Measurements from ENCODE around the gene TP53. TPM values are rescaled to one million over a fixed set of nuclear protein-coding genes. Genes with fewer than 3 reads are reported as not detected.

TP53 gene
- polyA plus RNA-seq, 1 of the 3 experiments (the other 2 are of a cell fraction): 62.6 TPM

- Histone ChIP-seq H3K27me3 (ENCODE audit: insufficient read depth) (no peaks in the 10 kb centered on the region), H3K4me2 (no peak overlapping the region), H3K36me3 (replicated peaks in 1 of 2; ENCODE audit: control insufficient read depth in 1 of 2, insufficient read depth in 2 of 2, low read length in 1 of 2) (no peaks in the 10 kb centered on the region), H3K9me2 (no peaks in the 10 kb centered on the region), H3K4me1 (ENCODE audit: control insufficient read depth in 1 of 2, insufficient read depth in 2 of 2, low read depth in 1 of 2, low read length in 1 of 2) (no peaks in the 10 kb centered on the region), H3K9ac (no peak overlapping the region), H3K9me3 (no peaks in the 10 kb centered on the region), H3K79me2 (ENCODE audit: insufficient read depth) (no peaks in the 10 kb centered on the region), H3K27ac (ENCODE audit: low read depth in 2 of 2, low read length in 1 of 2) (no peak overlapping the region), H3F3A (replicated peaks; ENCODE audit: insufficient read depth) (no peaks in the 10 kb centered on the region), H4K20me1 (ENCODE audit: insufficient read depth) (no peaks in the 10 kb centered on the region), H3K4me3 (ENCODE audit: low read depth in 2 of 2, low read length in 1 of 2) (no peak overlapping the region), H2AFZ (ENCODE audit: low read depth) (no peak overlapping the region)
- no peak for TF ChIP-seq IRF3 (IDR thresholded peaks at IDR 0.05; ENCODE audit: low read depth, low read length)
- TF ChIP-seq EZH2phosphoT487 (IDR thresholded peaks at IDR 0.05; ENCODE audit: borderline replicate concordance, low read depth): no peak
- no peak for TF ChIP-seq SIN3A (IDR thresholded peaks at IDR 0.05; ENCODE audit: borderline replicate concordance, low read depth, low read length)
- no peak for TF ChIP-seq MAX (IDR thresholded peaks at IDR 0.05; ENCODE audit: low read depth)
- TF ChIP-seq NFIC (IDR thresholded peaks at IDR 0.05; ENCODE audit: borderline replicate concordance): no peak
- no peak for TF ChIP-seq FOXJ3 (CRISPR knock-in tag; IDR thresholded peaks at IDR 0.05)
- no peak for TF ChIP-seq TCF12 (IDR thresholded peaks at IDR 0.05)
- no peak for TF ChIP-seq CHD2 (IDR thresholded peaks at IDR 0.05; ENCODE audit: low read length, partially characterized antibody)
- no peak for TF ChIP-seq ELF1 (IDR thresholded peaks at IDR 0.05)
- TF ChIP-seq POLR2AphosphoS5 (IDR thresholded peaks at IDR 0.05; ENCODE audit: low read depth, low read length): no peak
- no peak for TF ChIP-seq TEAD4 (IDR thresholded peaks at IDR 0.05; ENCODE audit: borderline replicate concordance, insufficient read depth)
- no peak for TF ChIP-seq SMC3 (IDR thresholded peaks at IDR 0.05; ENCODE audit: low read depth, low read length)
- WGBS (ENCODE audit: low lambda C conversion rate): 46% methylated on average over 1 of the region's 1 CpG
- ChIA-PET CTCF (interaction anchor here (0.6 to 2.5 kb wide), 4 partner anchors 13 to 298 kb away, joined by 4 to 19 read pairs (median 6); no protein-coding TSS in a partner anchor), POLR2A (no interaction called here)
- DNase-seq: no peak
These were observed 42.5 kb upstream of the TP53 start for GRCh38 chr17:7729816-7730215.

DNA sequence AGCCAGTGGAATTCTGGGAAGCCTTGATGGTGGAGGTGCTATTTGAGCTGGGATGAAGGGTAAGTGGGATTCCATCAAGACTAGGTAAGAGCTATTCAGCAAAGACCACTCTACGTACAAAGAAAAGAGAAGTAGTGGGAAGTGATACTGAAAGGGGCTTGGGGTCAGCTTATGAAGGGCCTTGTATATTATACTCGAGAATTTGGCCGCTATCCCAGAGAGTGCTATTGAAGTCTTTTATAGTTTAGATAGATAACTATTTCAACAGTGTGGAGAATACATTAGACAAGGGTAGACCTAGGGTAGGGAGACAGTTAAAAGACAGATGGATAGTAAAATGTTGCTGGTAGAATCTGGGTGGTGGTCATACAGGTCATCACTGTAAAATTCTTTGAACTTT, 40.6 kb upstream of the TP53 start:
- no peaks in the 10 kb centered on the region for H3K9me2 ChIP-seq
- no peaks in the 10 kb centered on the region for H3K79me2 ChIP-seq (ENCODE audit: insufficient read depth)
- no peaks in the 10 kb centered on the region for H3F3A ChIP-seq (replicated peaks; ENCODE audit: insufficient read depth)
- 86% methylated on average over 3 of the region's 3 CpGs for WGBS (ENCODE audit: low lambda C conversion rate)
- H3K9ac ChIP-seq: no peak overlapping the region
- H3K27ac ChIP-seq (ENCODE audit: low read depth in 2 of 2, low read length in 1 of 2): no peak overlapping the region
- H3K27me3 ChIP-seq (ENCODE audit: insufficient read depth): peaks cover 7% of the 10 kb centered on the region; the same call in 1 of the 2 replicates
- TF ChIP-seq NFIC (IDR thresholded peaks at IDR 0.05; ENCODE audit: borderline replicate concordance) (no peak), EP300 (IDR thresholded peaks at IDR 0.05; ENCODE audit: borderline replicate concordance in 1 of 2, low read depth in 1 of 2, low read length in 1 of 2) (no peak), TAF1 (IDR thresholded peaks at IDR 0.05; ENCODE audit: borderline replicate concordance, low read depth, low read length) (no peak), FOXM1 (IDR thresholded peaks at IDR 0.05; ENCODE audit: low read depth) (no peak), TEAD4 (IDR thresholded peaks at IDR 0.05; ENCODE audit: borderline replicate concordance, insufficient read depth) (no peak), CHD2 (IDR thresholded peaks at IDR 0.05; ENCODE audit: low read length, partially characterized antibody) (no peak), GATA2 (CRISPR knock-in tag; IDR thresholded peaks at IDR 0.05) (no peak), MAX (IDR thresholded peaks at IDR 0.05; ENCODE audit: low read depth) (no peak), JUND (IDR thresholded peaks at IDR 0.05) (no peak), YY1 (IDR thresholded peaks at IDR 0.05; ENCODE audit: low read depth) (no peak), EZH2phosphoT487 (IDR thresholded peaks at IDR 0.05; ENCODE audit: borderline replicate concordance, low read depth) (no peak), POLR2AphosphoS5 (IDR thresholded peaks at IDR 0.05; ENCODE audit: low read depth, low read length) (no peak), RCOR1 (IDR thresholded peaks at IDR 0.05; ENCODE audit: low read length) (no peak), RFX5 (IDR thresholded peaks at IDR 0.05; ENCODE audit: low read length) (no peak)
- TF ChIP-seq, protein P1, sequence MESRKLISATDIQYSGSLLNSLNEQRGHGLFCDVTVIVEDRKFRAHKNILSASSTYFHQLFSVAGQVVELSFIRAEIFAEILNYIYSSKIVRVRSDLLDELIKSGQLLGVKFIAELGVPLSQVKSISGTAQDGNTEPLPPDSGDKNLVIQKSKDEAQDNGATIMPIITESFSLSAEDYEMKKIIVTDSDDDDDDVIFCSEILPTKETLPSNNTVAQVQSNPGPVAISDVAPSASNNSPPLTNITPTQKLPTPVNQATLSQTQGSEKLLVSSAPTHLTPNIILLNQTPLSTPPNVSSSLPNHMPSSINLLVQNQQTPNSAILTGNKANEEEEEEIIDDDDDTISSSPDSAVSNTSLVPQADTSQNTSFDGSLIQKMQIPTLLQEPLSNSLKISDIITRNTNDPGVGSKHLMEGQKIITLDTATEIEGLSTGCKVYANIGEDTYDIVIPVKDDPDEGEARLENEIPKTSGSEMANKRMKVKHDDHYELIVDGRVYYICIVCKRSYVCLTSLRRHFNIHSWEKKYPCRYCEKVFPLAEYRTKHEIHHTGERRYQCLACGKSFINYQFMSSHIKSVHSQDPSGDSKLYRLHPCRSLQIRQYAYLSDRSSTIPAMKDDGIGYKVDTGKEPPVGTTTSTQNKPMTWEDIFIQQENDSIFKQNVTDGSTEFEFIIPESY (IDR thresholded peaks at IDR 0.05; ENCODE audit: borderline replicate concordance, low read depth): no peak
- TF ChIP-seq, protein P2, sequence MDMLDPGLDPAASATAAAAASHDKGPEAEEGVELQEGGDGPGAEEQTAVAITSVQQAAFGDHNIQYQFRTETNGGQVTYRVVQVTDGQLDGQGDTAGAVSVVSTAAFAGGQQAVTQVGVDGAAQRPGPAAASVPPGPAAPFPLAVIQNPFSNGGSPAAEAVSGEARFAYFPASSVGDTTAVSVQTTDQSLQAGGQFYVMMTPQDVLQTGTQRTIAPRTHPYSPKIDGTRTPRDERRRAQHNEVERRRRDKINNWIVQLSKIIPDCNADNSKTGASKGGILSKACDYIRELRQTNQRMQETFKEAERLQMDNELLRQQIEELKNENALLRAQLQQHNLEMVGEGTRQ (IDR thresholded peaks at IDR 0.05; ENCODE audit: borderline replicate concordance, low read depth, low read length): no peak
- CTCF ChIA-PET: interaction anchor here (1.5 to 2.9 kb wide), 2 partner anchors 15 to 41 kb away, joined by 4 to 20 read pairs; partner anchors contain the start of gene TP53
- no peak overlapping the region for H3K4me2 ChIP-seq
- H3K4me3 ChIP-seq (ENCODE audit: low read depth in 2 of 2, low read length in 1 of 2): no peak overlapping the region
- H3K4me1 ChIP-seq (ENCODE audit: control insufficient read depth in 1 of 2, insufficient read depth in 2 of 2, low read depth in 1 of 2, low read length in 1 of 2): no peaks in the 10 kb centered on the region
- POLR2A ChIA-PET: no interaction called here
- no peaks in the 10 kb centered on the region for H4K20me1 ChIP-seq (ENCODE audit: insufficient read depth)
- no peaks in the 10 kb centered on the region for H3K9me3 ChIP-seq
- DNase-seq: no peak
- no peaks in the 10 kb centered on the region for H3K36me3 ChIP-seq (replicated peaks in 1 of 2; ENCODE audit: control insufficient read depth in 1 of 2, insufficient read depth in 2 of 2, low read length in 1 of 2)
- H2AFZ ChIP-seq (ENCODE audit: low read depth): no peak overlapping the region

Data from SK-N-SH (cell line).